SK-N-SH (cell line): ENCODE data around the gene PAQR6. TPM values are rescaled to one million over a fixed set of nuclear protein-coding genes. Genes with fewer than 3 reads are reported as not detected.
A peak's percentile ranks its signal among the peaks of the same experiment; 100 is the strongest.

Experiments
- CTCF ChIA-PET: fragments of 300-600, 350-600 bp; formaldehyde crosslinking; extraction: SDS; loops from one replicate; lab custom pipeline; 2021; lab: Yijun Ruan, JAX
- POLR2A ChIA-PET: fragments of 350-600 bp; sonication (Branson Sonifier 250); formaldehyde crosslinking; extraction: SDS; loops from one replicate; lab custom pipeline; 2020; ENCODE audit warnings: antibody characterized with exemption, inconsistent platforms; lab: Yijun Ruan, JAX
- DNase-seq: peaks from one replicate; pipeline ENCODE4 v3.0.0; 2012
- H2AFZ ChIP-seq: fragments of 200-600 bp; sonication (generic); 2 replicates; pipeline ENCODE4 v1.8.1; 2016; ENCODE audit warnings: antibody characterized with exemption, mild to moderate bottlenecking, low read depth
- H3F3A ChIP-seq: fragments of 200-600 bp; sonication (generic); replicated peaks from 2 replicates; pipeline ENCODE3; 2016; ENCODE audit warnings: antibody characterized with exemption, mild to moderate bottlenecking; ENCODE audit not compliant: insufficient read depth
- H3K27ac ChIP-seq, 2 experiments: fragments of 200-500 bp in 1 of 2; fragments of 200-600 bp in 1 of 2; sonication (Bioruptor generic) in 1 of 2; sonication (generic), shearing (Covaris generic) in 1 of 2; 2 replicates each; pipeline versions ENCODE4 v1.5.1 to v1.6.1; 2014 to 2016; ENCODE audit warnings: low read depth in 2 of 2, inconsistent platforms in 1 of 2, low read length in 1 of 2, mild to moderate bottlenecking in 1 of 2, mixed read lengths in 1 of 2
- H3K27me3 ChIP-seq: fragments of 200-600 bp; sonication (generic), shearing (Covaris generic); 2 replicates; pipeline ENCODE4 v1.6.1; 2016; ENCODE audit warnings: mixed run types; ENCODE audit not compliant: insufficient read depth
- H3K36me3 ChIP-seq, 2 experiments: fragments of 200-500 bp in 1 of 2; fragments of 200-600 bp in 1 of 2; sonication (Bioruptor generic) in 1 of 2; sonication (generic) in 1 of 2; replicated peaks in 1 of 2; 2 replicates each; pipeline versions ENCODE3 to v1.5.1; 2014 to 2016; ENCODE audit warnings: low read length in 1 of 2, mild to moderate bottlenecking in 1 of 2; ENCODE audit not compliant: insufficient read depth in 2 of 2, control insufficient read depth in 1 of 2
- H3K4me1 ChIP-seq, 2 experiments: fragments of 200-500 bp in 1 of 2; fragments of 200-600 bp in 1 of 2; sonication (Bioruptor generic) in 1 of 2; sonication (generic), shearing (Covaris generic) in 1 of 2; 2 replicates each; pipeline versions ENCODE4 v1.5.1 to v1.6.1; 2014 to 2016; ENCODE audit warnings: low read depth in 1 of 2, low read length in 1 of 2, mixed run types in 1 of 2; ENCODE audit not compliant: insufficient read depth in 2 of 2, control insufficient read depth in 1 of 2
- H3K4me2 ChIP-seq: fragments of 200-600 bp; sonication (generic), shearing (Covaris generic); 2 replicates; pipeline ENCODE4 v1.6.1; 2017; ENCODE audit warnings: mixed run types
- H3K4me3 ChIP-seq, 2 experiments: fragments of 200-500 bp in 1 of 2; fragments of 200-600 bp in 1 of 2; sonication (Bioruptor generic) in 1 of 2; sonication (generic), shearing (Covaris generic) in 1 of 2; 2 replicates each; pipeline versions ENCODE4 v1.5.1 to v1.8.1; 2014 to 2016; ENCODE audit warnings: low read depth in 2 of 2, inconsistent platforms in 1 of 2, low read length in 1 of 2, mild to moderate bottlenecking in 1 of 2, mixed read lengths in 1 of 2, moderate library complexity in 1 of 2
- H3K79me2 ChIP-seq: fragments of 200-600 bp; sonication (generic); 2 replicates; pipeline ENCODE4 v1.8.1; 2017; ENCODE audit warnings: mild to moderate bottlenecking; ENCODE audit not compliant: insufficient read depth
- H3K9ac ChIP-seq: fragments of 200-600 bp; sonication (generic); 2 replicates; pipeline ENCODE4 v1.6.1; 2017; ENCODE audit warnings: mixed run types
- H3K9me2 ChIP-seq: fragments of 200-600 bp; sonication (generic); 2 replicates; pipeline ENCODE4 v1.6.1; 2017; ENCODE audit warnings: mixed run types
- H3K9me3 ChIP-seq: fragments of 200-600 bp; sonication (generic); 2 replicates; pipeline ENCODE4 v1.6.1; 2017; ENCODE audit warnings: mixed run types, mild to moderate bottlenecking, moderate library complexity
- H4K20me1 ChIP-seq: fragments of 200-600 bp; sonication (generic); 2 replicates; pipeline ENCODE4 v1.6.1; 2017; ENCODE audit warnings: mild to moderate bottlenecking, mixed run types; ENCODE audit not compliant: insufficient read depth
- EZH2phosphoT487 ChIP-seq: fragments of 200-600 bp; sonication (generic); IDR thresholded peaks from 2 replicates; pipeline ENCODE4 v1.6.1; 2017; ENCODE audit warnings: low read depth, mixed run types, mild to moderate bottlenecking, antibody characterized with exemption, moderate library complexity, borderline replicate concordance
- FOXM1 ChIP-seq: IDR thresholded peaks from 2 replicates; pipeline ENCODE4 v1.4.0; 2012; ENCODE audit warnings: low read depth, mild to moderate bottlenecking
- GABPA ChIP-seq: IDR thresholded peaks from 2 replicates; pipeline ENCODE4 v1.4.0; 2012; ENCODE audit warnings: low read depth, mild to moderate bottlenecking
- JUND ChIP-seq: IDR thresholded peaks from 2 replicates; pipeline ENCODE4 v1.4.0; 2012
- MEF2A ChIP-seq: IDR thresholded peaks from 2 replicates; pipeline ENCODE4 v1.4.0; 2012; ENCODE audit warnings: low read depth, borderline replicate concordance
- NFIC ChIP-seq: IDR thresholded peaks from 2 replicates; pipeline ENCODE4 v1.4.0; 2012; ENCODE audit warnings: borderline replicate concordance
- NRF1 ChIP-seq: IDR thresholded peaks from 2 replicates; pipeline ENCODE4 v1.6.1; 2012; ENCODE audit warnings: low read depth, mild to moderate bottlenecking, low read length
- POLR2AphosphoS5 ChIP-seq: IDR thresholded peaks from 2 replicates; pipeline ENCODE4 v1.6.1; 2012; ENCODE audit warnings: low read depth, low read length
- RFX5 ChIP-seq: IDR thresholded peaks from 2 replicates; pipeline ENCODE4 v1.6.1; 2012; ENCODE audit warnings: mild to moderate bottlenecking, improper control_type of control experiment, low read length
- RXRA ChIP-seq: IDR thresholded peaks from 2 replicates; pipeline ENCODE4 v1.4.0; 2012; ENCODE audit warnings: low read depth, mild to moderate bottlenecking, borderline replicate concordance
- SMC3 ChIP-seq: IDR thresholded peaks from 2 replicates; pipeline ENCODE4 v1.6.1; 2012; ENCODE audit warnings: low read depth, low read length, improper control_type of control experiment
- TAF1 ChIP-seq: IDR thresholded peaks from 2 replicates; pipeline ENCODE4 v1.6.1; 2012; ENCODE audit warnings: low read depth, mild to moderate bottlenecking, low read length, moderate library complexity, borderline replicate concordance
- TCF12 ChIP-seq: IDR thresholded peaks from 2 replicates; pipeline ENCODE4 v1.4.0; 2012
- YY1 ChIP-seq: IDR thresholded peaks from 2 replicates; pipeline ENCODE4 v1.4.0; 2012; ENCODE audit warnings: low read depth, mild to moderate bottlenecking
- WGBS: methylation state at CpG from one replicate; pipeline ENCODE4 v1.1.6; 2017; ENCODE audit warnings: low lambda C conversion rate; 5-methylcytosine and 5-hydroxymethylcytosine counted together
- polyA plus RNA-seq, 3 experiments: library from polyadenylated mRNA; depleted of rRNA; stranded (reverse); fragments of >200 nt; gene quantifications; 2 replicates each; pipeline ENCODE4 v1.2.3, GENCODE V29; 2012
- TF ChIP-seq, protein P1 (sequence below): IDR thresholded peaks from 2 replicates; pipeline ENCODE4 v1.4.0; 2012; ENCODE audit warnings: low read depth, borderline replicate concordance
- TF ChIP-seq, protein P2 (sequence below): fragments of 200-600 bp; sonication (generic); IDR thresholded peaks from 2 replicates; pipeline ENCODE4 v1.6.1; 2017; ENCODE audit warnings: antibody characterized with exemption, mild to moderate bottlenecking, moderate library complexity
- TF ChIP-seq, protein P3 (sequence below): IDR thresholded peaks from 2 replicates; pipeline ENCODE4; 2012

Gene PAQR6
- polyA plus RNA-seq, 1 of the 3 experiments (the other 2 are of a cell fraction), result 2.4 TPM

- H3K4me3 ChIP-seq, result peak overlapping the region; percentile 67 to 70
- peaks cover 19 to 41% of the 10 kb centered on the region in 2 experiments for H3K36me3 ChIP-seq
- H3K27me3 ChIP-seq, result no peaks in the 10 kb centered on the region
- H3K9ac ChIP-seq, result peak overlapping the region; percentile 85; the same call in 1 of the 2 replicates
- ChIA-PET CTCF (interaction anchor here (1.0 to 3.6 kb wide), 12 partner anchors 9 to 147 kb away, joined by 3 to 44 read pairs (median 6); partner anchors contain the start of gene SLC25A44), POLR2A (interaction anchor here (0.8 to 1.9 kb wide), 11 partner anchors 10 to 105 kb away, joined by 3 to 17 read pairs (median 5); partner anchors contain the start of genes SLC25A44 and SMG5)
- DNase-seq, result no peak
- peaks cover 26% of the 10 kb centered on the region for H3F3A ChIP-seq
- H4K20me1 ChIP-seq, result no peaks in the 10 kb centered on the region
- H3K4me2 ChIP-seq, result peak overlapping the region; percentile 92
- peaks cover 7 to 8% of the 10 kb centered on the region in 2 experiments; a peak in 2 of 4 replicates for H3K4me1 ChIP-seq
- no peaks in the 10 kb centered on the region for H3K9me2 ChIP-seq
- no peaks in the 10 kb centered on the region for H3K9me3 ChIP-seq
- WGBS, result 94% methylated on average over 9 of the region's 9 CpGs
- H2AFZ ChIP-seq, result peak overlapping the region; percentile 70; the same call in 1 of the 2 replicates
- peaks cover 22% of the 10 kb centered on the region for H3K79me2 ChIP-seq
- TF ChIP-seq JUND (no peak), MEF2A (no peak), GABPA (no peak), FOXM1 (no peak), YY1 (no peak), TAF1 (no peak), RFX5 (no peak), NRF1 (no peak), RXRA (no peak), POLR2AphosphoS5 (no peak), SMC3 (no peak), NFIC (no peak), TCF12 (no peak), EZH2phosphoT487 (no peak)
- TF ChIP-seq, protein P1, sequence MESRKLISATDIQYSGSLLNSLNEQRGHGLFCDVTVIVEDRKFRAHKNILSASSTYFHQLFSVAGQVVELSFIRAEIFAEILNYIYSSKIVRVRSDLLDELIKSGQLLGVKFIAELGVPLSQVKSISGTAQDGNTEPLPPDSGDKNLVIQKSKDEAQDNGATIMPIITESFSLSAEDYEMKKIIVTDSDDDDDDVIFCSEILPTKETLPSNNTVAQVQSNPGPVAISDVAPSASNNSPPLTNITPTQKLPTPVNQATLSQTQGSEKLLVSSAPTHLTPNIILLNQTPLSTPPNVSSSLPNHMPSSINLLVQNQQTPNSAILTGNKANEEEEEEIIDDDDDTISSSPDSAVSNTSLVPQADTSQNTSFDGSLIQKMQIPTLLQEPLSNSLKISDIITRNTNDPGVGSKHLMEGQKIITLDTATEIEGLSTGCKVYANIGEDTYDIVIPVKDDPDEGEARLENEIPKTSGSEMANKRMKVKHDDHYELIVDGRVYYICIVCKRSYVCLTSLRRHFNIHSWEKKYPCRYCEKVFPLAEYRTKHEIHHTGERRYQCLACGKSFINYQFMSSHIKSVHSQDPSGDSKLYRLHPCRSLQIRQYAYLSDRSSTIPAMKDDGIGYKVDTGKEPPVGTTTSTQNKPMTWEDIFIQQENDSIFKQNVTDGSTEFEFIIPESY, result no peak
- TF ChIP-seq, protein P2, sequence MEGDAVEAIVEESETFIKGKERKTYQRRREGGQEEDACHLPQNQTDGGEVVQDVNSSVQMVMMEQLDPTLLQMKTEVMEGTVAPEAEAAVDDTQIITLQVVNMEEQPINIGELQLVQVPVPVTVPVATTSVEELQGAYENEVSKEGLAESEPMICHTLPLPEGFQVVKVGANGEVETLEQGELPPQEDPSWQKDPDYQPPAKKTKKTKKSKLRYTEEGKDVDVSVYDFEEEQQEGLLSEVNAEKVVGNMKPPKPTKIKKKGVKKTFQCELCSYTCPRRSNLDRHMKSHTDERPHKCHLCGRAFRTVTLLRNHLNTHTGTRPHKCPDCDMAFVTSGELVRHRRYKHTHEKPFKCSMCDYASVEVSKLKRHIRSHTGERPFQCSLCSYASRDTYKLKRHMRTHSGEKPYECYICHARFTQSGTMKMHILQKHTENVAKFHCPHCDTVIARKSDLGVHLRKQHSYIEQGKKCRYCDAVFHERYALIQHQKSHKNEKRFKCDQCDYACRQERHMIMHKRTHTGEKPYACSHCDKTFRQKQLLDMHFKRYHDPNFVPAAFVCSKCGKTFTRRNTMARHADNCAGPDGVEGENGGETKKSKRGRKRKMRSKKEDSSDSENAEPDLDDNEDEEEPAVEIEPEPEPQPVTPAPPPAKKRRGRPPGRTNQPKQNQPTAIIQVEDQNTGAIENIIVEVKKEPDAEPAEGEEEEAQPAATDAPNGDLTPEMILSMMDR, result no peak
- TF ChIP-seq, protein P3, sequence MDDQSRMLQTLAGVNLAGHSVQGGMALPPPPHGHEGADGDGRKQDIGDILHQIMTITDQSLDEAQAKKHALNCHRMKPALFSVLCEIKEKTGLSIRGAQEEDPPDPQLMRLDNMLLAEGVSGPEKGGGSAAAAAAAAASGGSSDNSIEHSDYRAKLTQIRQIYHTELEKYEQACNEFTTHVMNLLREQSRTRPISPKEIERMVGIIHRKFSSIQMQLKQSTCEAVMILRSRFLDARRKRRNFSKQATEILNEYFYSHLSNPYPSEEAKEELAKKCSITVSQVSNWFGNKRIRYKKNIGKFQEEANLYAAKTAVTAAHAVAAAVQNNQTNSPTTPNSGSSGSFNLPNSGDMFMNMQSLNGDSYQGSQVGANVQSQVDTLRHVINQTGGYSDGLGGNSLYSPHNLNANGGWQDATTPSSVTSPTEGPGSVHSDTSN, result no peak
- peak overlapping the region; percentile 82 to 94; a peak in 3 of 4 replicates for H3K27ac ChIP-seq
Observed at GRCh38 chr1:156212130-156212529, 35.7 kb downstream of the PAQR6 start.
